CD4-positive, alpha-beta T cell treated with Interleukin-15 for 1 hour (primary cell): ENCODE data around the gene SH3RF1.

ENCODE experiments used
- DNase-seq: peaks from one replicate; pipeline ENCODE4 v3.0.0-alpha.2; 2020

The SH3RF1 gene

DNA sequence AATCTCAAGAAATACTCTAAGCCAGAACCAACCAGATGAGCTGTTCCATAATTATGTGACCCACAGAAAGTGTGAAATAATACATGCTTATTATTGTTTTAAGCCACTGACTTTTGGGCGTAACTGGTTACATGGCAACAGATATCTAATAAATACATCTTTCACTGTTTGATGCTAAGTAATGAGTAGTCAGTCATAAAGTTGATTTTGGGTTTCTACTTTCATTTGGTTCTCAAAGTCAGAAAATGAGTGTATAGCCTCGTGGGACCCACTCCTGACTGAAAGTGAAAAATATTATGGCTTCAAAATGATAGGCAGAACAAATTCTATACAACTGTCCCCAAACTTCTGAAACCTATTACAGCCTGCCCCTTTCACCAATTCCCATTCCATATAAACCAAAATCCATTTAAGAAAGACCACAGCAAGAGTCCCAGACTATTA is 172.7 kb downstream of the SH3RF1 start:
- no peak for DNase-seq

GRCh38 chr4:169096221-169096620 is 174.5 kb downstream of the SH3RF1 start:
- DNase-seq = no peak

GRCh38 chr4:169094656-169095231 is 176.0 kb downstream of the SH3RF1 start:
- no peak for DNase-seq

- DNase-seq = no peak
Observed at GRCh38 chr4:169092889-169093522, 177.8 kb downstream of the SH3RF1 start.

DNA sequence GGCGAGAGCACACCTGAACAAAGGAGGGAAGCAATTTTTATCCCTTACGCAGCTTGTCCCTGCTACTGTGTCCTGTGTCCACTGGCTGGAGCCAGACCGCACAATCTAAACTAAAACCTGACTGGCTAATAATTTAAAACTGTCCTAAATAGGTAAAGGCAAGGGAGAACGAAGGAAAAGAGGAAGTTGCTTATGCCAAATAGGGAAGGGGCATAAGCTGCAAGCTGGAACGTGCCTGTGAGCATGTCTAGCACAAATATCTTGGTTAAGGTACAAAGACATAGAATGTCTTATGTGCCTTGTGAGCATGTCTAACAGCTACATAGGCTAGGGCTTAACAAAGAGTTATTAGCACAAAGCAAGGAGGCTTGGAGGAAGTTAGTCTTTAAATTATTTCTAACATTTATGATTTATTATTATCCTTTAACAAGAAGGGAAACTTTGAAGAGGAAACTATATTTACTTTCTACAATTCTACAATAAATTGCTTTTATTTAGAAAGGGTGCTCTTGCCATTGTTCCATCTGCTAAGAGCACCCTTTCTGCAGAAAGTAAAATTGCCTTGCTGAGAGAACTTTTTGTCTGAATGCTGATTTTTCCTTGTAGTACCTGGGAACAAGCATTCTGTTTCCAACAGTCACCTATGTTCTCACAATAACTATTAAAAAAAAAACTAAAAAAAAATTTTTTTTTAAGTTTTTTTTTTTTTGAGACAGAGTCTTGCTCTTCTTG is 180.1 kb downstream of the SH3RF1 start:
- DNase-seq = no peak

DNA sequence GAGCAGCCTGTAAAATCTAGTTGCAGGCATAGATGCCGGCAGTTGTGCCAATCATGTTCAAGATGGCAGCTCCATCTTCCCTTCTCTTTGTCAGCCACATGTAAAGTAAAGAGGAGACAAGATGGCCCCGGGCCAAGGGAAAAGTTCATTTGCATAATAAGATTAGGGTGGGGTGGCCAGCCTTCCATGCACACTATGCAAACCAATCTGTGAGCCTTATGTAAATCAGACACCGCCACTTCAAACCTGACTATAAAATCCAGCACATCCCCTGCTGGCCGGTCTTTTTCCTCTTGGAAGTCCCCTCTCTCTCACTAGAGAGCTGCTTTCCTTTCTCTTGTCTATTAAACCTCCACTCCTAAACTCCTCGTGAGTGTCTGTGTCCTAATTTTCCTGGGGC is 181.8 kb downstream of the SH3RF1 start:
- no peak for DNase-seq

- no peak for DNase-seq
Observed at GRCh38 chr4:169084954-169085353, 185.8 kb downstream of the SH3RF1 start.

GRCh38 chr4:169080981-169081380 is 189.8 kb downstream of the SH3RF1 start:
- no peak for DNase-seq

DNA sequence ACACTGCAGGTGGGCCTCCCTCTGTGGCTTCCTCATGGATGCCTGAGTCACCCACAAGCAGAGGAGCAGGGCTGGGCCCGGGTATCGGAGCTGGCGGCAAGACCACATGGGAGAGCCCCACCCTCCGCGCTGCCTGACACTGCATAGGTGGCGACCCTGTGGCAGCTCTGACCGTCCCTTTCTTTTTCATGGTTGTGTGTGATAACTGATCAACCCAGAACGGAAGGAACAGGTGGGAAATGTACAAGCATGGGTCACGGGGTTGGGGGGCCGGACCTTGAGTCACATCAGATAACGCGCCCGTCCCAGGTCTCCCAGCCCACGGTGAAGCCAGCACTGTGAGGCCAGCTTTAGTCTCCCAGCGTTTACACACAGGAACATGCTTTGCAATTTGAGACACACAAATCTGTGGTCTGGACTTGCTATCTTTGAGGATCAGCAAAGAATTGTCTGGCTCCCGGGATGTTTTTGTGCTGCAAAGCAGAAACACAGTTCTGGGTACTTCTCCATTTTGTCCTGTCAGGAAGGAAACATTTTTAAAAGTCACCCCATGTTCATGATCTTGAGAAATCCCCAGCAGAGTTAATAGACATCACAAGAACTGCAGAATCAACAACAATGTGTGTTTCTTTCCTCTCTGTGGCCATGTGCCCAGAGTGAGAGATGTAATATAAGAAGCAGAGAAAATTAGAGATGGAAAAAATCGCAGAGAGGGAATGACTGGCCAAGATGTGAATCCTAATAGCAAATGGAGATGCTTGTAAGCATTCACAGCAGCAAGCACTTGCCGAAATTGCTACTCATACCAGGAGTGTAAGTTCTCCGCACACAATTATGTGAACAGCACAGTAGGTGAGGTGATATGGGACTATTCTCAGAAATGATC is 190.6 kb downstream of the SH3RF1 start:
- no peak for DNase-seq

DNA sequence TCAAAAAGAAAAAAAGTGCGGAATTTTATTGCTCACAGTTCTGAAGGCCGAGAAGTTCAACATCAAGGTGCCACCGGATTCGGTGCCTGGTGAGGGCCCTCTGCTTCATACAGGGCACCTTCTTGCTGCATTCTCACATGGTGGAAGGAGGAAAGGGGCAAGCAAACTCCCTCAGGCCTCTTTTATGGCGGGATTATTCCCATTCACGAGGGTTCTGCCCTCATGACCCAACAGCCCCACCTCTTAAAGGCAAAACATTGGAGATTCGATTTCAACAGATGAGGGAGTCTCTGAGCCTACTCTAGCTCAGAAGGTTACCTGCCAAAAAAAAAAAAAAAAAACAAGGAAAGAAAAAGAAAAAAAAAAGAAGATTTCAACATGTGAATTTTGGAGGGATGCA is 196.6 kb downstream of the SH3RF1 start:
- DNase-seq = no peak

- no peak for DNase-seq
Observed at GRCh38 chr4:169071747-169072146, 199.0 kb downstream of the SH3RF1 start.

DNA sequence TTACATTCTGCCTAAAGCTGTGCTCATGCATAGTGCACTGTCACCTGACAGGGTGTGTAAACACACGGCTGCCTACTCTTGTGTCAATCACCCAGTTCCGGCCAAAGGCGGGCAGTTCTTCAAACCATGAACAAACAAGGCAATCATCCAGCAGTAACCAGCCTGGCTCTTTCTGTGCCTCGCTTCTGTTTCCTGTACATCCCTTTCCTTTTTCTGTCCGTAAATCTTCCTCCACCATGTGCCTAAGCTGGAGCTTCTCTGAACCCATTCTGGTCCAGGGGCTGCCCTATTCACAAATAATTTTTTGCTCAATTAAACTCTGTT is 199.9 kb downstream of the SH3RF1 start:
- no peak for DNase-seq

- DNase-seq = no peak
Observed at GRCh38 chr4:169070071-169070894, 200.5 kb downstream of the SH3RF1 start.

DNA sequence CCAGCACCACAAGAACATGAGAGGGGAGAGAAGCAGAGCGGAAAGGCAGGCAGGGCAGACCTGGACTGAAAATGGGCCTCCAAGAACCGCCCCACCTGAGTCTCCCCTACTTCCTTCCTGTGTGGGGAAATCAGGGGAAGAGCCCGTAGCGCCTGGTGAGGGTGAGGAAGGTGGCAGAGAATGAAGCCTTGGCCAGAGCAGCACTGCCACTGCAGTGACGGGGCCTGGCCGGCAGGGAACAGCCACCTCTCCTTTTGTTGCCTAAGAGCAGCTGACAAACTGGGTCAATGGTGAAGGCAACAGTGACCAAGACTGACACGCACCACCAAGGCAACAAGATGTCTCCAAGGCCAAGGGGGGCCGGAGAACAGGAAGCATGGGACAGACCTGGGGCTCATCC is 202.3 kb downstream of the SH3RF1 start:
- DNase-seq = no peak

DNA sequence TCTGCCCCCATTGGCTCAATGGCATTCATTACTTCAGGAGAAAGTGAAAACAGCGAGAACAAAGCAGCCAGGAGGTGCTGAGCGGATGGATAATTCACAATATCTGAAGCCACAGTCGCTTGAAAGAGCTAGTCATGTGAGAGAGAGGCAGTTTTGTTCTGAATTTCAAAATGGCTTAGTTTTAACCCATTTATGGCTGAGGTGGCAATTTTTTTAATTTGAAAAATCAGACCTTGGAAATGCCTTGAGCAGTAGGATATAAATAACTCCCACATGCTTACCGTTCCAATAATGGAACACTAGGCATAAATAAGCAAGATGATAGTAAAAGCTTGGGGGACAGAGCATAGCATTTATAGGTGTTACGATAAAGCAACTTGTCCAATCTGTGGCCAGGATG is 203.8 kb downstream of the SH3RF1 start:
- DNase-seq = no peak

GRCh38 chr4:169064296-169064695 is 206.5 kb downstream of the SH3RF1 start:
- DNase-seq = no peak

DNA sequence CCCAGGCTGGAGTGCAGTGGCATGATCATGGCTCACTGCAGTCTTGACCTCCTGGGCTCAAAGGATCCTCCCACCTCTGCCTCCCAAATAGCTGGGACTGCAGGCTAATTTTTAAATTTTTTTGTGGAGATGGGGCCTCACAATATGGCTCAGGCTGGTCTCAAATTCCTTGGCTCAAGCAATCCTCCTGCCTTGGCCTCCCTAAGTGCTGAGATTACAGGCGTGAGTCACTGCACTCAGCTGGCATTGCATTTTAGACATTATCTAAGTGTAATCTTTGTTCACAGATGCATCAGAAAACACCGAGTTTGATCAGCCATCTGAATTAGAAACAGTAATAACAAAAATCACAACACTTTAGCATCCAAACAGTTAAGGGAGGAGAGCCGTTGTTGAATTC is 207.3 kb downstream of the SH3RF1 start:
- no peak for DNase-seq

DNA sequence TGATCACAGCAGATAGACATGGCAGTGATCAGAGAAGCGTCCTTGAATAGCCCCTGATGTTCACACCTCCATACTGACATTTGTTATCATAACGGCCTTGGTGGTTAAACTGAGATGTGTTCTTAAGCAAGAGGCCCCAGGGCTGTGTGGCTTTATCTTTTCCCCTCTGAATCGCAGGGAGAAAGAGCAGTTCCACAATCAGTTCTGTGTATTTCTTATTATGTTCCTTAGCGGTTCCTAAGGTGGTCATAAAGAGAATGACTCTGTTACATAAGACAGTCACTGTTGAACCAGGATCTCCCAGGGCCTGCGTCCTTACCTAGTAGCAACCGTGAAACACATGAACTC is 207.9 kb downstream of the SH3RF1 start:
- no peak for DNase-seq

DNA sequence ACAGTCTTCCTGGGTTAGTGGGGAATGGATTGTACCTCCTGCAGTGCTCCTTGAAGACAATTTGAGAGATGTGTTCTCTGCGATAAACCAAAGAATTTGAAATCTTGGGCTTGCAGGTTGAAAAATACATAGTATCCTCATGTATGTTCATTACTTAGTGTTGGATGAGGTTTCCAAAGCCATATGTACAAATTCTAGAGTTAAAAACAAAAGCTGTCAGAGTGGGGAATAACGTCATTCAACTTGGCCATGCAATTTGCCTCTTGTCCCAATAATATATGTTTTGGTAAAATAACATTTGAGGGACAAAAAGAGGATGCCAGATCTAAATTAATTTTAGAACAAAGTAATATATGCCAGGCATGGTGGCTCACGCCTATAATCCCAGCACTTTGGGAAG is 209.4 kb downstream of the SH3RF1 start:
- DNase-seq = no peak

GRCh38 chr4:169060391-169061091 is 210.2 kb downstream of the SH3RF1 start:
- DNase-seq = no peak

- no peak for DNase-seq
Observed at GRCh38 chr4:169059306-169060211, 211.2 kb downstream of the SH3RF1 start.
